Cardiac fibroblast (primary cell): ENCODE results near the gene OSBPL10.

ENCODE experiments used
- DNase-seq, 2 donors: peaks; one replicate each; pipeline versions ENCODE4 v3.0.0 to v3.0.0-alpha.2; 2010; ENCODE audit warnings: low read depth in 2 of 2
- H3K4me3 ChIP-seq, 2 donors: replicated peaks in 1 of 2; 1 replicate in 1 of 2; 2 replicates in 1 of 2; pipeline ENCODE4 v1.5.1; 2011; ENCODE audit warnings: low read depth in 2 of 2, low read length in 2 of 2, mild to moderate bottlenecking in 2 of 2, moderate library complexity in 1 of 2
- TF ChIP-seq, protein P1 (sequence below): IDR thresholded peaks from one replicate; pipeline ENCODE4 v1.5.1; 2011; ENCODE audit warnings: low read depth, mild to moderate bottlenecking, low read length, inconsistent platforms

OSBPL10 gene

DNA sequence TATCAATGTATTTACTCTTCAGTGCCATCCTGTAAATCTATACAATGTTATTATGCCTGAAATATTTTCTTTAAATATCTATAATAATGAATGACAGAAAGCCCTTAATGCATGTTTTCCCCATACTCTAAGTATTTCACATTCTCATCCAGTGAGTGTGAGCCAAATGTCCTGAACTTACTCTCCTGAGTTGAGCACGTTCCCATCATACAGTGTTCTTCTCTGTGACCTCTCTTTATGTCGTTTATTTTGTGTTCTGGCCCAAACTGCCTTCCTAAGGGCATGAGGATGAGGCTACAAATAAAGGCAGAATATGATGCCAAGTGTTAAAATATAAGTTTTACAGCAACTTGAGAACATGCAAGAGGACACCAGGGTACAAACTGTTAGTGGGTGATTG lies 3.3 kb downstream of the OSBPL10 start:
- TF ChIP-seq, protein P1, sequence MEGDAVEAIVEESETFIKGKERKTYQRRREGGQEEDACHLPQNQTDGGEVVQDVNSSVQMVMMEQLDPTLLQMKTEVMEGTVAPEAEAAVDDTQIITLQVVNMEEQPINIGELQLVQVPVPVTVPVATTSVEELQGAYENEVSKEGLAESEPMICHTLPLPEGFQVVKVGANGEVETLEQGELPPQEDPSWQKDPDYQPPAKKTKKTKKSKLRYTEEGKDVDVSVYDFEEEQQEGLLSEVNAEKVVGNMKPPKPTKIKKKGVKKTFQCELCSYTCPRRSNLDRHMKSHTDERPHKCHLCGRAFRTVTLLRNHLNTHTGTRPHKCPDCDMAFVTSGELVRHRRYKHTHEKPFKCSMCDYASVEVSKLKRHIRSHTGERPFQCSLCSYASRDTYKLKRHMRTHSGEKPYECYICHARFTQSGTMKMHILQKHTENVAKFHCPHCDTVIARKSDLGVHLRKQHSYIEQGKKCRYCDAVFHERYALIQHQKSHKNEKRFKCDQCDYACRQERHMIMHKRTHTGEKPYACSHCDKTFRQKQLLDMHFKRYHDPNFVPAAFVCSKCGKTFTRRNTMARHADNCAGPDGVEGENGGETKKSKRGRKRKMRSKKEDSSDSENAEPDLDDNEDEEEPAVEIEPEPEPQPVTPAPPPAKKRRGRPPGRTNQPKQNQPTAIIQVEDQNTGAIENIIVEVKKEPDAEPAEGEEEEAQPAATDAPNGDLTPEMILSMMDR, result no peak
- no peak overlapping the region for H3K4me3 ChIP-seq
- DNase-seq, result peak in 1 of 2 donors; percentile 20

DNA sequence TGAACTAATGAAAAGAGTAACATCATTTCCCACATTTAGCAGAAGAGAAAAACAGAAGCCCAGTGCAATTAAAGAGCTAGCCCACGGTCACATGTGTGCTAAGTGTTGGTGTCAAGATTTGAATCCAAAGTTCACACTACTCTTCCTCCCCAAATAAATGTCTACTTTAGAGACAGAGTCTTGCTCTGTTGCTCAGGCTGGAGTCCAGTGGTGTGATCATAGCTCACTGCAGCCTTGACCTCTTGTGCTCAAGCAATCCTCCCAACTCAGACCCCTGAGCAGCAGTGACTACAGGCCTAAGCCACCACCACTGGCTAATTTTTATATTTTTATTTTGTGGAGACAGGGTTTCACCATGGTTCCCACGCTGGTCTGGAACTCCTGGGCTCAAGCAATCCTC lies 4.8 kb downstream of the OSBPL10 start:
- TF ChIP-seq, protein P1, result no peak
- no peak for DNase-seq
- no peak overlapping the region for H3K4me3 ChIP-seq

- H3K4me3 ChIP-seq, result no peak overlapping the region
- no peak for DNase-seq
- TF ChIP-seq, protein P1, result no peak
Observed at GRCh38 chr3:31974964-31975363, 6.1 kb downstream of the OSBPL10 start.

DNA sequence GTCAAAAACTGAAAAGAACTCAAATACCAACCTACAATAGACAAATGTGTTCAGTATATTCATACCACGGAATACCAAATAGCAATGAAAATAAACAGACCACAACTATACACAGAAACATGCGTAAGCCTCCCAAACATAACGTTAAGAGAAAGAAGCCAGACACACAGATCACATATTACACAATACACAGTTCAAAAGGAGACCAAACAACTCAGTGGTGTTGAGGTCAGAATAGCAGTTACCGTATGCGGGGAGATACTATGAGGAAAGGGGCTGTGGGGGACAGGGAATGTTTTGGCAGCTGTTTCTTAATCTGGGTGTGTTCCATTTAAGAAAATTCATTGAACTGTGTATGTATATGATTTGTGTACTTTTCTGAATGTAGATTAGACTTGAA lies 6.6 kb downstream of the OSBPL10 start:
- DNase-seq, result peak; percentile 22 to 46
- TF ChIP-seq, protein P1, result no peak
- no peak overlapping the region for H3K4me3 ChIP-seq

DNA sequence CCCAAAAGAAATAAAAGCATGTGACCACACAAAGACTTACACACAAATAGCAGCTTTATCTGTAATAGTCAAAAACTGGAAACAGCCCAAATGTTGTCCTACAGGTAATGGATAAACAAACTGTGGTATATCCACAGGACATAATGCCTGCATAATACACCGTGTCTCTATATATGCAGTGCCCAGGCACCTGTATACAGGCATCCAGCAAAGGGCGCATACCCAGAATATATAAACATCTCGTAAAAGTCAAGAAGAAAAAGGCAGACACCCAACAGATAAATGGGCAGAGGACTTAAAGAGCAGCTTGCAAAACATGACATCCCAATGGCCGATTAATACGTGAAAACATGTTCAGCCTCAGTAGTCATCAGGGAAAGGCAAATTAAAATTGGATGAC lies 7.2 kb downstream of the OSBPL10 start:
- DNase-seq, result no peak
- TF ChIP-seq, protein P1, result no peak
- no peak overlapping the region for H3K4me3 ChIP-seq

DNA sequence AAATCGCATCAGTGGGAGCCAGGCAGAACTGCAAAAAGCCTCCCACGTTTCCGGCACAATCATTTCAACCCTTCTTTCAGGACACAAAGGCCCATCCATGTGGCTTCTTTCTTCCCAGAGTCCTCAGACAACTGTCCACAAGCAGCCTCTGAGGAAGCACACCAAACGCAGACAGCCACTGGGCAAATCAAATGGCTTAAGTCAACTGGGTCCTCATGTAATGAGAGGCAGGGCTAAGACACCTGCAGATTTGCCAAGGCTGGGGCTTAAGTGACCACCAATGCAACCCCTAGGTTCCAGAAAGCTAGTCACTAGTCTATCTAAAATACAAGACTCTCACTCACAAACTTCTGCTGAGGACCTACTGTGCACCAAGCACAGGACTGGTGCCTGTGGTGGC lies 8.0 kb downstream of the OSBPL10 start:
- TF ChIP-seq, protein P1, result no peak
- no peak for DNase-seq
- no peak overlapping the region for H3K4me3 ChIP-seq

- H3K4me3 ChIP-seq, result no peak overlapping the region
- TF ChIP-seq, protein P1, result no peak
- DNase-seq, result no peak
Observed at GRCh38 chr3:31971607-31972006, 9.5 kb downstream of the OSBPL10 start.
